GM23338 (cell line): ENCODE results near the gene BCL2A1. TPM values are rescaled to one million over a fixed set of nuclear protein-coding genes. Genes with fewer than 3 reads are reported as not detected.

Source experiments
- ATAC-seq: fragments of 200-7000 bp; cut with Tn5 transposase; 3 replicates; pipeline ENCODE4 v1.9.1; 2020
- DNase-seq: peaks from one replicate; pipeline ENCODE4 v3.0.0-alpha.2; 2015; ENCODE audit warnings: low spot score
- H2AFZ ChIP-seq: fragments of 200-600 bp; sonication (generic); 2 replicates; pipeline ENCODE4 v1.8.0; 2016; ENCODE audit warnings: antibody characterized with exemption, mild to moderate bottlenecking, moderate library complexity
- H3F3A ChIP-seq: fragments of 200-600 bp; sonication (generic); replicated peaks from 2 replicates; pipeline ENCODE4 v1.8.0; 2017; ENCODE audit warnings: antibody characterized with exemption, mixed run types, low read depth
- H3K27ac ChIP-seq: fragments of 200-600 bp; sonication (generic); 2 replicates; pipeline ENCODE4 v1.6.1; 2016; ENCODE audit warnings: low read depth
- H3K27me3 ChIP-seq: fragments of 200-600 bp; sonication (generic); 2 replicates; pipeline ENCODE4 v1.8.0; 2016; ENCODE audit warnings: mild to moderate bottlenecking, mixed run types, moderate library complexity; ENCODE audit not compliant: insufficient read depth
- H3K36me3 ChIP-seq: fragments of 200-600 bp; sonication (generic); 2 replicates; pipeline ENCODE4 v1.8.0; 2016; ENCODE audit warnings: mild to moderate bottlenecking; ENCODE audit not compliant: insufficient read depth
- H3K4me1 ChIP-seq: fragments of 200-600 bp; sonication (generic); 2 replicates; pipeline ENCODE4 v1.8.0; 2016; ENCODE audit warnings: mild to moderate bottlenecking, moderate library complexity; ENCODE audit not compliant: insufficient read depth
- H3K4me2 ChIP-seq: fragments of 200-600 bp; sonication (generic); 2 replicates; pipeline ENCODE4 v1.7.1; 2017; ENCODE audit warnings: mixed run types
- H3K4me3 ChIP-seq: fragments of 200-600 bp; sonication (generic); 2 replicates; pipeline ENCODE4 v1.6.1; 2016; ENCODE audit warnings: mixed run types
- H3K79me2 ChIP-seq: fragments of 200-600 bp; sonication (generic); replicated peaks from 2 replicates; pipeline ENCODE4 v1.8.0; 2017; ENCODE audit warnings: mild to moderate bottlenecking; ENCODE audit not compliant: insufficient read depth
- H3K9me2 ChIP-seq: fragments of 200-600 bp; sonication (generic); 2 replicates; pipeline ENCODE4 v1.8.0; 2017; ENCODE audit not compliant: insufficient read depth
- H4K20me1 ChIP-seq: fragments of 200-600 bp; sonication (generic); replicated peaks from 2 replicates; pipeline ENCODE4 v1.8.0; 2017; ENCODE audit warnings: mild to moderate bottlenecking; ENCODE audit not compliant: insufficient read depth
- H3K27ac Mint-ChIP-seq: 2 replicates; pipeline ENCODE4 v1.8.0; 2020; ENCODE audit warnings: inconsistent platforms, mild to moderate bottlenecking, moderate library complexity, mixed read lengths
- H3K27me3 Mint-ChIP-seq: 3 replicates; pipeline ENCODE4 v1.8.0; 2022; ENCODE audit warnings: low read depth, mild to moderate bottlenecking, moderate library complexity, mixed read lengths, inconsistent platforms; ENCODE audit not compliant: insufficient read depth, poor library complexity
- H3K36me3 Mint-ChIP-seq: 3 replicates; pipeline ENCODE4 v1.8.0; 2021; ENCODE audit warnings: low read depth, mild to moderate bottlenecking, inconsistent platforms, moderate library complexity, mixed read lengths
- H3K4me1 Mint-ChIP-seq: 3 replicates; pipeline ENCODE4 v1.8.0; 2020; ENCODE audit warnings: mild to moderate bottlenecking, inconsistent platforms, mixed read lengths
- H3K4me3 Mint-ChIP-seq: 3 replicates; pipeline ENCODE4 v1.8.0; 2021; ENCODE audit warnings: moderate library complexity, mild to moderate bottlenecking, inconsistent platforms, mixed read lengths
- H3K9me3 Mint-ChIP-seq: 3 replicates; pipeline ENCODE4 v1.8.0; 2020; ENCODE audit warnings: moderate library complexity, mild to moderate bottlenecking, inconsistent platforms, mixed read lengths
- EZH2 ChIP-seq: fragments of 200-600 bp; sonication (generic); IDR thresholded peaks from one replicate; pipeline ENCODE4 v1.8.0; 2017; ENCODE audit warnings: antibody characterized with exemption, mild to moderate bottlenecking, low read depth; ENCODE audit not compliant: unreplicated experiment
- EZH2phosphoT487 ChIP-seq: fragments of 200-600 bp; sonication (generic); IDR thresholded peaks from one replicate; pipeline ENCODE4 v1.8.1; 2018; ENCODE audit warnings: antibody characterized with exemption; ENCODE audit not compliant: unreplicated experiment
- NANOG ChIP-seq: IDR thresholded peaks from 2 replicates; pipeline ENCODE4 v1.6.1; 2016; ENCODE audit warnings: antibody characterized with exemption, borderline replicate concordance
- POLR2AphosphoS5 ChIP-seq: IDR thresholded peaks from 2 replicates; pipeline ENCODE4 v1.6.1; 2016; ENCODE audit warnings: antibody characterized with exemption, low read depth
- STAT1 ChIP-seq: IDR thresholded peaks from one replicate; pipeline ENCODE4 v1.6.1; 2016; ENCODE audit warnings: antibody characterized with exemption; ENCODE audit not compliant: unreplicated experiment
- ZNF114 ChIP-seq: fragments of 250-450 bp; sonication (Bioruptor Pico); IDR thresholded peaks from 2 replicates; pipeline ENCODE4 v1.5.0; 2020; ENCODE audit warnings: mild to moderate bottlenecking, moderate library complexity
- ZNF331 ChIP-seq: fragments of 250-450 bp; sonication (Bioruptor Pico); IDR thresholded peaks from 2 replicates; pipeline ENCODE4 v1.5.0; 2020; ENCODE audit warnings: low read depth, mild to moderate bottlenecking, moderate library complexity
- ZNF462 ChIP-seq: fragments of 250-450 bp; sonication (Bioruptor Pico); IDR thresholded peaks from 2 replicates; pipeline ENCODE4 v1.5.0; 2020; ENCODE audit warnings: mild to moderate bottlenecking, moderate library complexity
- polyA plus RNA-seq: library from polyadenylated mRNA; unstranded; fragments of >200 nt; fragmentation: Nextera tagmentation; extraction: Ambion mirVana; gene quantifications from 2 replicates; pipeline ENCODE4 v1.2.1, GENCODE V29; 2016
- total RNA-seq: library from RNA; depleted of rRNA; stranded (reverse); fragments of >200 nt; shearing (Covaris generic); gene quantifications from 2 replicates; pipeline ENCODE4 v1.2.3, GENCODE V29; 2014
- TF ChIP-seq, protein P1 (sequence below): IDR thresholded peaks from one replicate; pipeline ENCODE4 v1.6.1; 2018; ENCODE audit warnings: antibody characterized with exemption; ENCODE audit not compliant: unreplicated experiment
- TF ChIP-seq, protein P2 (sequence below), 2 experiments: fragments of 200-600 bp in 1 of 2; sonication (generic) in 1 of 2; conservative IDR thresholded peaks; 2 replicates each; pipeline versions ENCODE4 v1.5.1 to v1.6.1; 2016 to 2017; ENCODE audit warnings: antibody characterized with exemption in 2 of 2, low read depth in 2 of 2, mild to moderate bottlenecking in 2 of 2, moderate library complexity in 1 of 2

The BCL2A1 gene
- total and polyA plus RNA-seq, 2 experiments from 2014 or later = not detected

DNA sequence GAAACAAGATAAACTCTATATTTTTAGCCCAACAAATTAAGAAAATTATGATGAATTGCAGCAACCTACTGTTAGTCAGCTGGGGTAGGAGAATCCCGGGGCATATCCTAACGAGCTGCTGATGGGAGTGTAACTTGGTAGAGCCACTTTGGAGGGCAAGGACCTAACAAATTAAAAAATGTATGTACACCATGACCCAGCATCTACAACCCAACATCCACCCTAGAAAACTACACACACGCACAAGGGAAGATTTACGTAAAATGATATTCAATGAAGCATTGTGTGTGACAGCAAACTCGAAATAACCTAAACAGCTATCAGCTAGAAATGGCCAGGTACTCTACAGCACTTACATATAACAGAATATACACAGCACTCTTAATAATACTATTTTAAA lies 1.9 kb downstream of the BCL2A1 start (continued):
- TF ChIP-seq EZH2phosphoT487 = no peak
- no peak for TF ChIP-seq STAT1
- no peak for TF ChIP-seq POLR2AphosphoS5

DNA sequence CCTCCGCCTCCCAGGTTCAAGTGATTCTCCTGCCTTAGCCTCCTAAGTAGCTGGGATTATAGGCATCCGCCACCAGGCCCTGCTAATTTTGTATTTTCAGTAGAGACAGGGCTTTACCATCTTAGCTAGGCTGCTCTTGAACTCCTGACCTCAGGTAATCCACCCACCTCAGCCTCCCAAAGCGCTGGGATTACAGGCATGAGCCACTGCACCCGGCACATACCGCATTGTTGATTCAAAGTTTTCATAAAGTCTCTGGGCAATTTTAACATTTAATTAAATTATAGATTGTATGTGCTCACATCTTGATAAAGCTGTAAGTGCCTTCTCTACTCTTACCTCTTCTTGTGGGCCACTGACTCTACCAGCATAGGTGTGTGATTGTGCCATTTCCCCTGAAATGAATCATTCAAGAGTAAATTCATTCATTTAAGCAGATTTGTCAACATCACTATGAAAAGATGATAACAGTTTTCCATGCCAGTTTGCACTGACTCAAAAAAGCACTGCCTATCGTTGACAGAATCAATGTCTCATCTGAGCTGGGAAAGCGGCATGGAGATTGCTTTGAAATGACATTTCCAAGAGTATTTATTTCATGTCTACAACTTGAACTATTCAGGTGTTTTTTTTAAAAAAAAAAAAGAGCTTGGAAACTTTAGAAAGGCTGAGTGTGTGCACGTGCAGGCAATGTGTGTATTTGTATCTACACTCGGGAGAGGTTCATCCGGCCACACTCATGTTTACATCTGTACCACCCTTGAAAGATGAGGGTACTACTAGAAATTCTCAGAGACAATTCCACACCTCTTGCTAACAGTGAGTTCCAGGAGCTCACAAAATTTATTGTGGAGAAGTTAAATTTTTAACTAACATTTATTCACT lies 3.5 kb downstream of the BCL2A1 start:
- Mint-ChIP-seq H3K9me3 (no peaks in the 10 kb centered on the region), H3K36me3 (no peaks in the 10 kb centered on the region), H3K27ac (no peak overlapping the region), H3K4me3 (no peak overlapping the region), H3K27me3 (no peaks in the 10 kb centered on the region), H3K4me1 (peaks cover 7% of the 10 kb centered on the region)
- Histone ChIP-seq H3K36me3 (no peaks in the 10 kb centered on the region), H3K4me3 (no peak overlapping the region), H3K27ac (no peak overlapping the region), H2AFZ (peak overlapping the region; percentile 63), H4K20me1 (no peaks in the 10 kb centered on the region), H3F3A (no peaks in the 10 kb centered on the region), H3K4me2 (no peak overlapping the region), H3K9me2 (no peaks in the 10 kb centered on the region), H3K79me2 (no peaks in the 10 kb centered on the region), H3K4me1 (peaks cover 6% of the 10 kb centered on the region; the same call in 1 of the 2 replicates), H3K27me3 (no peaks in the 10 kb centered on the region)
- DNase-seq (no peak), ATAC-seq (no peak)
- no peak for TF ChIP-seq NANOG
- TF ChIP-seq ZNF331 (CRISPR knock-in tag) = no peak
- TF ChIP-seq EZH2 = no peak
- TF ChIP-seq, protein P1, sequence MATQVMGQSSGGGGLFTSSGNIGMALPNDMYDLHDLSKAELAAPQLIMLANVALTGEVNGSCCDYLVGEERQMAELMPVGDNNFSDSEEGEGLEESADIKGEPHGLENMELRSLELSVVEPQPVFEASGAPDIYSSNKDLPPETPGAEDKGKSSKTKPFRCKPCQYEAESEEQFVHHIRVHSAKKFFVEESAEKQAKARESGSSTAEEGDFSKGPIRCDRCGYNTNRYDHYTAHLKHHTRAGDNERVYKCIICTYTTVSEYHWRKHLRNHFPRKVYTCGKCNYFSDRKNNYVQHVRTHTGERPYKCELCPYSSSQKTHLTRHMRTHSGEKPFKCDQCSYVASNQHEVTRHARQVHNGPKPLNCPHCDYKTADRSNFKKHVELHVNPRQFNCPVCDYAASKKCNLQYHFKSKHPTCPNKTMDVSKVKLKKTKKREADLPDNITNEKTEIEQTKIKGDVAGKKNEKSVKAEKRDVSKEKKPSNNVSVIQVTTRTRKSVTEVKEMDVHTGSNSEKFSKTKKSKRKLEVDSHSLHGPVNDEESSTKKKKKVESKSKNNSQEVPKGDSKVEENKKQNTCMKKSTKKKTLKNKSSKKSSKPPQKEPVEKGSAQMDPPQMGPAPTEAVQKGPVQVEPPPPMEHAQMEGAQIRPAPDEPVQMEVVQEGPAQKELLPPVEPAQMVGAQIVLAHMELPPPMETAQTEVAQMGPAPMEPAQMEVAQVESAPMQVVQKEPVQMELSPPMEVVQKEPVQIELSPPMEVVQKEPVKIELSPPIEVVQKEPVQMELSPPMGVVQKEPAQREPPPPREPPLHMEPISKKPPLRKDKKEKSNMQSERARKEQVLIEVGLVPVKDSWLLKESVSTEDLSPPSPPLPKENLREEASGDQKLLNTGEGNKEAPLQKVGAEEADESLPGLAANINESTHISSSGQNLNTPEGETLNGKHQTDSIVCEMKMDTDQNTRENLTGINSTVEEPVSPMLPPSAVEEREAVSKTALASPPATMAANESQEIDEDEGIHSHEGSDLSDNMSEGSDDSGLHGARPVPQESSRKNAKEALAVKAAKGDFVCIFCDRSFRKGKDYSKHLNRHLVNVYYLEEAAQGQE = no peak
- TF ChIP-seq, protein P2, sequence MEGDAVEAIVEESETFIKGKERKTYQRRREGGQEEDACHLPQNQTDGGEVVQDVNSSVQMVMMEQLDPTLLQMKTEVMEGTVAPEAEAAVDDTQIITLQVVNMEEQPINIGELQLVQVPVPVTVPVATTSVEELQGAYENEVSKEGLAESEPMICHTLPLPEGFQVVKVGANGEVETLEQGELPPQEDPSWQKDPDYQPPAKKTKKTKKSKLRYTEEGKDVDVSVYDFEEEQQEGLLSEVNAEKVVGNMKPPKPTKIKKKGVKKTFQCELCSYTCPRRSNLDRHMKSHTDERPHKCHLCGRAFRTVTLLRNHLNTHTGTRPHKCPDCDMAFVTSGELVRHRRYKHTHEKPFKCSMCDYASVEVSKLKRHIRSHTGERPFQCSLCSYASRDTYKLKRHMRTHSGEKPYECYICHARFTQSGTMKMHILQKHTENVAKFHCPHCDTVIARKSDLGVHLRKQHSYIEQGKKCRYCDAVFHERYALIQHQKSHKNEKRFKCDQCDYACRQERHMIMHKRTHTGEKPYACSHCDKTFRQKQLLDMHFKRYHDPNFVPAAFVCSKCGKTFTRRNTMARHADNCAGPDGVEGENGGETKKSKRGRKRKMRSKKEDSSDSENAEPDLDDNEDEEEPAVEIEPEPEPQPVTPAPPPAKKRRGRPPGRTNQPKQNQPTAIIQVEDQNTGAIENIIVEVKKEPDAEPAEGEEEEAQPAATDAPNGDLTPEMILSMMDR (conservative IDR thresholded peaks at IDR 0.05; ENCODE audit: low read depth in 2 of 2) = no peak
- TF ChIP-seq ZNF462 (CRISPR knock-in tag) = no peak
- TF ChIP-seq ZNF114 (CRISPR knock-in tag) = no peak
- TF ChIP-seq EZH2phosphoT487 = no peak
- no peak for TF ChIP-seq STAT1
